Parathyroid adenoma (tissue), 2 donors: ENCODE results near the gene OR2AT4.
"Not testable (repeated sequence)": the region's sequence is repeated elsewhere in the genome, so short reads cannot be mapped to it uniquely, and the experiment has no call there.

Experiments used
- H2AFZ ChIP-seq: fragments of 300-600 bp; sonication (generic); one replicate; pipeline ENCODE4 v1.7.0; 2017; ENCODE audit warnings: antibody characterized with exemption, mild to moderate bottlenecking
- H3K27ac ChIP-seq: fragments of 300-600 bp; sonication (generic); one replicate; pipeline ENCODE4 v1.7.0; 2017
- H3K27me3 ChIP-seq: fragments of 300-600 bp; sonication (generic); one replicate; pipeline ENCODE4 v1.7.0; 2017; ENCODE audit warnings: low read length; ENCODE audit not compliant: control insufficient read depth, insufficient read depth
- H3K36me3 ChIP-seq: fragments of 300-600 bp; sonication (generic); one replicate; pipeline ENCODE4 v1.7.0; 2017; ENCODE audit warnings: low read length; ENCODE audit not compliant: control insufficient read depth, insufficient read depth
- H3K4me1 ChIP-seq: fragments of 300-600 bp; sonication (generic); one replicate; pipeline ENCODE4 v1.7.0; 2017; ENCODE audit warnings: control low read depth
- H3K4me2 ChIP-seq: fragments of 300-600 bp; sonication (generic); one replicate; pipeline ENCODE4 v1.7.0; 2017; ENCODE audit warnings: low read length
- H3K4me3 ChIP-seq: fragments of 300-600 bp; sonication (generic); one replicate; pipeline ENCODE4 v1.7.0; 2017; ENCODE audit warnings: low read depth, low read length
- H3K79me2 ChIP-seq: fragments of 300-600 bp; sonication (generic); one replicate; pipeline ENCODE4 v1.7.0; 2017; ENCODE audit warnings: control low read depth
- H3K9ac ChIP-seq: fragments of 300-600 bp; sonication (generic); one replicate; pipeline ENCODE4 v1.7.0; 2017; ENCODE audit warnings: mild to moderate bottlenecking
- H3K9me3 ChIP-seq: fragments of 300-600 bp; sonication (generic); one replicate; pipeline ENCODE4 v1.7.0; 2017; ENCODE audit warnings: low read length; ENCODE audit not compliant: control insufficient read depth
- TF ChIP-seq, protein P1 (sequence below): fragments of 300-600 bp; sonication (generic); IDR thresholded peaks from one replicate; pipeline ENCODE4 v1.7.0; 2017; ENCODE audit warnings: antibody characterized with exemption, mild to moderate bottlenecking
- donor health status: primary hyperparathyroidism.

The OR2AT4 gene

DNA sequence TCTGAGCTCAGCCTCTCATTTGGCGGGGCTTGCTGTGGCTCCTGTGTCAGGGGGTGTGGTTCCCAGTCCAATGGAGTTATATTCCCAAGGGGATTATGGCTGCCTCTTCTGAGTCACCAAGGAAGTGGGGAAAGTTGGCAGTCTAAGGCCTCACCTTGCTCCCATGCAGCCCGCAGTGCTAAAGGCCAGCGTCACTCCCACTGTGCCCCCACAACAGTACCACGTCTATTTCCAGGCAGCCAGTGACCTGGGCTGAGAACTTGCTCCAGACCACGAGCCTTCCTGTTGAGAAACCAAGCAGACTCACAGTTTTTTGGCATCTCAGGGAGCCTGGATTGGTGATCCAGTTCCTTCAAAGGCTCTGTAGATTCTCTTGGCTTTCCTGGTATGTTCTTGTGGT is 45.6 kb downstream of the OR2AT4 start:
- TF ChIP-seq, protein P1, sequence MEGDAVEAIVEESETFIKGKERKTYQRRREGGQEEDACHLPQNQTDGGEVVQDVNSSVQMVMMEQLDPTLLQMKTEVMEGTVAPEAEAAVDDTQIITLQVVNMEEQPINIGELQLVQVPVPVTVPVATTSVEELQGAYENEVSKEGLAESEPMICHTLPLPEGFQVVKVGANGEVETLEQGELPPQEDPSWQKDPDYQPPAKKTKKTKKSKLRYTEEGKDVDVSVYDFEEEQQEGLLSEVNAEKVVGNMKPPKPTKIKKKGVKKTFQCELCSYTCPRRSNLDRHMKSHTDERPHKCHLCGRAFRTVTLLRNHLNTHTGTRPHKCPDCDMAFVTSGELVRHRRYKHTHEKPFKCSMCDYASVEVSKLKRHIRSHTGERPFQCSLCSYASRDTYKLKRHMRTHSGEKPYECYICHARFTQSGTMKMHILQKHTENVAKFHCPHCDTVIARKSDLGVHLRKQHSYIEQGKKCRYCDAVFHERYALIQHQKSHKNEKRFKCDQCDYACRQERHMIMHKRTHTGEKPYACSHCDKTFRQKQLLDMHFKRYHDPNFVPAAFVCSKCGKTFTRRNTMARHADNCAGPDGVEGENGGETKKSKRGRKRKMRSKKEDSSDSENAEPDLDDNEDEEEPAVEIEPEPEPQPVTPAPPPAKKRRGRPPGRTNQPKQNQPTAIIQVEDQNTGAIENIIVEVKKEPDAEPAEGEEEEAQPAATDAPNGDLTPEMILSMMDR = no peak
- Histone ChIP-seq H3K27ac (no peak overlapping the region), H3K4me3 (no peak overlapping the region), H3K36me3 (no peaks in the 10 kb centered on the region), H3K79me2 (no peaks in the 10 kb centered on the region), H3K27me3 (no peaks in the 10 kb centered on the region), H3K9ac (no peak overlapping the region), H3K4me2 (no peak overlapping the region), H3K4me1 (no peaks in the 10 kb centered on the region), H3K9me3 (no peaks in the 10 kb centered on the region), H2AFZ (no peak overlapping the region)

DNA sequence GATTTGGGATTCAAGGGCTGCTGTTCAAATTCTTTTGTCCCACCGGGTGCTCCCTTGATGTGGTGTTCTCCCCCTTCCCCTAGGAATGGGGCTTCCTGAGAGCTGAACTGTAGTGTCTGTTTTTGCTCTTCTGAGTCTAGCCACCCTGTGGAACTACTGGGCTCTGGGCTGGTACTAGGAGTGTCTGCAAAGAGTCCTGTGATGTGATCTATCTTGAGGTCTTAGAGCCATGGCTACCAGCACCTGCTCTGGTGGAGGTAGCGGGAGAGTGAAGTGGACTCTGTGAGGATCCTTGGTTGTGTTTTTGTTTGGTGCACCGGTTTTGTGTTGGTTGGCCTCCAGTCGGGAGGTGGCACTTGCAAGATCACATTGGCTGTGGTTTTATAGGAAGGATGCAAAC is 46.2 kb downstream of the OR2AT4 start:
- H3K4me2 ChIP-seq = no peak overlapping the region
- H3K27me3 ChIP-seq = no peaks in the 10 kb centered on the region
- no peak overlapping the region for H2AFZ ChIP-seq
- H3K9ac ChIP-seq = no peak overlapping the region
- H3K4me3 ChIP-seq = no peak overlapping the region
- no peaks in the 10 kb centered on the region for H3K9me3 ChIP-seq
- TF ChIP-seq, protein P1 = no peak
- no peaks in the 10 kb centered on the region for H3K4me1 ChIP-seq
- no peak overlapping the region for H3K27ac ChIP-seq
- no peaks in the 10 kb centered on the region for H3K79me2 ChIP-seq
- H3K36me3 ChIP-seq = no peaks in the 10 kb centered on the region

DNA sequence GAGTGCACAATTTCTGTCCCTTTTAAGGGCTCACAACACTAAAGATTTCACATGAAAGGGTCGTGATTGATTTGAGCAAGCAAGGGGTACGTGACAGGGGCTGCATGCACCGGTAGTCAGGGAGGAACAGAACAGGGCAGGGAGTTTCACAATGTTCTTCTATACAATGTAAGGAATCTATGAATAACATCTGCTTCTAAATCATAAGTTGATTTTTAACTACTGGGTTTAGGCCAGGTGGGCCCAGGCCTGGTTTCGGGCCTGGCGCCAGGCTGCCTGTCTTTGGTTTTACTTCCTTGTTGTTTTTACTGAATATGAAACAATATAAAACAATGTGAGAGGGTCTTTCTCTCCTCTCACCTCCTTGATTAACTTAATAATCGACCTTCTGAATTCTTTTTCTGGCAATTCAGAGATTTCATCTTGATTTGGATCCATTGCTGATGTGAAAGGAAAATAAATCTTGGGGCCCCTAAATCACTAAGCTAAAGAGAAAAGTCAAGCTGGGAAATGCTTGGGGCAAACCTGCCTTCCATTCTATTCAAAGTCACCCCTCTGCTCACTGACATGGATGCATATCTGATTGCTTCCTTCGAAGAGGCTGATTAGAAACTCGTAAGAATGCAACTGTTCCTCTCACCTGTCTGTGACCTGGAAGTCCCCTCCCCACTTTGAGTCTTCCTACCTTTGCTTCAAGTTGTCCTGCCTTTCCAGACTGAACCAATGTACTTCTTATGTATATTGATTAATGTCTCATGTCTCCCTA is 47.0 kb downstream of the OR2AT4 start:
- not testable (repeated sequence) for H3K4me1 ChIP-seq, H3K27ac ChIP-seq, H3K4me3 ChIP-seq, H3K27me3 ChIP-seq, H3K36me3 ChIP-seq, H3K79me2 ChIP-seq, H3K9ac ChIP-seq, H2AFZ ChIP-seq, H3K9me3 ChIP-seq, H3K4me2 ChIP-seq

DNA sequence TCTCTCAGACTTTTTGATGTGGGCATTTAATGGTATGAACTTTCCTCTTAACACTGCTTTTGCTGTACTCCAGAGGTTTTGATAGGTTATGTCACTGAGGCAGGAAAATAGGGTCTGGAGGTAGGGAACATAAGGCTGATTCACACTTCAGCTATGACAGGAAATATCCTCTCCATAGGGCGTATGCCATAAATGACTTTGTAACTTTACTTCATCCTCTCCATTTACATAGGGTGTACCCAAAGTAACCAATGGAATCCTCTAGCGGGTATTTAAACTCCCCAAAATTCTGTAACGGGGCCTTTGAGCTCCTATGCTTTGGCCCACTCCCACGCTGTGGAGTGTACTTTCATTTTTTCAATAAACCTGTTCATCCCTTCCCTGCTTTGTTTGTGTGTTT is 49.5 kb downstream of the OR2AT4 start:
- Histone ChIP-seq H3K27ac (no peak overlapping the region), H3K27me3 (no peaks in the 10 kb centered on the region), H2AFZ (no peak overlapping the region), H3K79me2 (no peaks in the 10 kb centered on the region), H3K9me3 (no peaks in the 10 kb centered on the region), H3K36me3 (no peaks in the 10 kb centered on the region), H3K4me2 (no peak overlapping the region), H3K9ac (no peak overlapping the region), H3K4me3 (no peak overlapping the region), H3K4me1 (no peaks in the 10 kb centered on the region)
- TF ChIP-seq, protein P1 = no peak

DNA sequence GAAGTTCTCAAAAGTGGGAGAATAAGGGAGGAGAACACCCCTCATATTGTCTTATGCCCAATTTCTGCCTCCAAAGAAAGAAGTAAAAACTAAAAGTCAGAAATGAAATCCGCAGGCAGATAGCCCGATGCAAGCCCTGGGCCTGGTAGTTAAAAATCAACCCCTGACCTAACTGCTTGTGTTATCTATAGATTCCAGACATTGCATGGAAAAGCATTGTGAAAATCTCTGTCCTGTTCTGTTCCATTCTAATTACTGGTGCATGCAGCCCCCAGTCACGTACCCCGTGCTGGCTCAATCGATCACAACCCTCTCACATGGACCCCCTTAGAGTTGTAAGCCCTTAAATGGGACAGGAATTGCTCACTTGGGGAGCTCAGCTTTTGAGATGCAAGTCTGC is 50.0 kb downstream of the OR2AT4 start:
- not testable (repeated sequence) for H3K9me3 ChIP-seq, H3K36me3 ChIP-seq, H3K9ac ChIP-seq, H3K4me1 ChIP-seq, H3K4me2 ChIP-seq, H3K27me3 ChIP-seq, H3K27ac ChIP-seq, H2AFZ ChIP-seq, H3K79me2 ChIP-seq, H3K4me3 ChIP-seq

DNA sequence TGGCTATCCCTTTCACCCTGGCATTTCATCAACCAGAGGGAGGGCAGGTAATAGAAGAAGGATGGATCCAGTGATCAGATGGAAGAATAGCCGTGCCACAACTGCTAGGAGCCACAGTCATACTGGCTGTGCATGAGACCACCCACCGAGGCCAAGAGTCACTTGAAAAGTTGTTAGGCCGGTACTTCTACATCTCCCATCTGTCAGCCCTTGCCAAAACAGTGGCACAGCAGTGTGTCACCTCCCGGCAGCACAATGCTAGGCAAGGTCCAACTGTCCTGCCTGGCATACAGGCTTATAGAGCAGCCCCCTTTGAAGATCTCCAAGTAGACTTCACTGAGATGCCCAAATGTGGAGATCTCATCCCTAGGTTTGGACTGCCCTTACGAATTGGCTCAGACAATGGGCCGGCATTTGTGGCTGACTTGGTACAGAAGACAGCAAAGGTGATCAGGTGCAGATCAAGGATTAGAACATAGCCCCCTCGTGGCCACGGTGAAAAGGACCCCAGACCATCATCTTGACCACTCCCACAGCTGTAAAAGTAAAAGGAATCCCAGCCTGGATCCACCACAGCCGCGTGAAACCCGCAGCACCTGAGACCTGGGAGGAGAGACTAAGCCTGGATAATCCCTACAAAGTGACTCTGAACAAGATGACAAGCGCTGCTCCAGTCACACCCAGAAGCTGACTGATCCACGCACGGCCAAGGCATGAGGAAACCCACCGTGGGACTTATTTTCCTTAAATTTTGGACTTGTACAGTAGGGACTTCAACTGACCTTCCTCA is 52.1 kb downstream of the OR2AT4 start:
- not testable (repeated sequence) for H3K9me3 ChIP-seq, H3K36me3 ChIP-seq, H2AFZ ChIP-seq, H3K4me2 ChIP-seq, H3K27me3 ChIP-seq, H3K4me1 ChIP-seq, H3K27ac ChIP-seq, H3K79me2 ChIP-seq, H3K9ac ChIP-seq, H3K4me3 ChIP-seq

DNA sequence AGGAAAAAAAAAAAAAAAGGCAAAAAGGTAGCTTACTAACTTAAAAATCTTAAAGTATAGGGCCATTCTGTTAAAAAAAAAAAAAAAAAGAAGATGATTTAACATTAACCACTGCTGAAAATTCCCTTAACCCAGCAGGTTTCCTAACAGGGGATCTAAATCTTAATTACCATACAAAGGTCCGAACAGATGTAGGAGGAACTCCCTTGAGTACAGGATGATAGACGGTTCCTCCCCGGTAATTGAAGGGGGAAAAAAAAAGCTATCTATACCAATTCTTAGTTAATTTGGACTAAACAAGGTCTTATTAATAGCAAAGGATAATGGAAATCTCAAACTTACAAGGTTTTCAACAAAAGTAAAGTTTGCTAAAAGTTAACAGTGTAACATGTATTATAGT is 54.9 kb downstream of the OR2AT4 start:
- H3K4me1 ChIP-seq, H3K9me3 ChIP-seq, H3K27ac ChIP-seq, H2AFZ ChIP-seq, H3K27me3 ChIP-seq, H3K36me3 ChIP-seq, H3K4me3 ChIP-seq, H3K4me2 ChIP-seq, H3K79me2 ChIP-seq, H3K9ac ChIP-seq: not testable (repeated sequence)
